IMR-90 (cell line): ENCODE measurements around the gene ELMO1. TPM values are rescaled to one million over a fixed set of nuclear protein-coding genes. Genes with fewer than 3 reads are reported as not detected.

Source experiments
- ATAC-seq: fragments of 200-7000 bp; cut with Tn5 transposase; 2 replicates; pipeline ENCODE4 v1.9.1; 2020; ENCODE audit warnings: low read depth, mild to moderate bottlenecking, moderate library complexity
- BruUV-seq: library from RNA; stranded (reverse); fragments of 400-500 nt; replicated peaks from 2 replicates; lab custom pipeline; 2021; lab: Mats Ljungman, UMichigan
- CTCF ChIA-PET: fragments of 300-600 bp; formaldehyde crosslinking; extraction: SDS; loops from one replicate; lab custom pipeline; 2021; ENCODE audit warnings: antibody characterized with exemption; lab: Yijun Ruan, JAX
- POLR2A ChIA-PET: fragments of 300-600 bp; sonication (Branson Sonifier 250); formaldehyde crosslinking; loops from one replicate; lab custom pipeline; 2022; ENCODE audit warnings: antibody characterized with exemption; ENCODE audit not compliant: unreplicated experiment; lab: Charles Lee
- DNase-seq: peaks from one replicate; pipeline ENCODE4 v3.0.0; 2013
- H2AFZ ChIP-seq: replicated peaks from 2 replicates; pipeline ENCODE3; 2013; ENCODE audit warnings: low read length, mild to moderate bottlenecking; ENCODE audit not compliant: poor library complexity
- H2AK5ac ChIP-seq: 2 replicates; pipeline ENCODE4 v1.6.1; 2013; ENCODE audit warnings: low read depth, low read length, inconsistent platforms
- H2AK9ac ChIP-seq: replicated peaks from 2 replicates; pipeline ENCODE3; 2013; ENCODE audit warnings: mild to moderate bottlenecking, low read depth, low read length, moderate library complexity; ENCODE audit not compliant: poor library complexity
- H2BK120ac ChIP-seq: 2 replicates; pipeline ENCODE4 v1.6.1; 2013; ENCODE audit warnings: low read depth, low read length, inconsistent platforms
- H2BK15ac ChIP-seq: 3 replicates; pipeline ENCODE4 v1.6.1; 2013; ENCODE audit warnings: low read depth, low read length, inconsistent platforms
- H2BK20ac ChIP-seq: 2 replicates; pipeline ENCODE4 v1.6.1; 2013; ENCODE audit warnings: low read depth, mild to moderate bottlenecking, inconsistent platforms, low read length, moderate library complexity
- H2BK5ac ChIP-seq: 2 replicates; pipeline ENCODE4 v1.6.1; 2013; ENCODE audit warnings: mild to moderate bottlenecking, low read depth, low read length, inconsistent platforms; ENCODE audit not compliant: poor library complexity, severe bottlenecking
- H3K14ac ChIP-seq: replicated peaks from 2 replicates; pipeline ENCODE4 v1.6.1; 2013; ENCODE audit warnings: low read depth, low read length, inconsistent platforms
- H3K18ac ChIP-seq: 2 replicates; pipeline ENCODE4 v1.6.1; 2013; ENCODE audit warnings: low read depth, low read length, control low read depth
- H3K23ac ChIP-seq: 2 replicates; pipeline ENCODE4 v1.6.1; 2013; ENCODE audit warnings: low read depth, low read length, inconsistent platforms
- H3K27ac ChIP-seq: 2 replicates; pipeline ENCODE4 v1.5.1; 2013; ENCODE audit warnings: mild to moderate bottlenecking, control low read depth, low read length; ENCODE audit not compliant: insufficient read depth
- H3K27me3 ChIP-seq: 2 replicates; pipeline ENCODE4 v1.6.1; 2013; ENCODE audit warnings: low read length; ENCODE audit not compliant: control insufficient read depth, insufficient read depth
- H3K36me3 ChIP-seq: 2 replicates; pipeline ENCODE4 v1.6.1; 2013; ENCODE audit warnings: low read length, mixed read lengths; ENCODE audit not compliant: control insufficient read depth, insufficient read depth
- H3K4ac ChIP-seq: 2 replicates; pipeline ENCODE4 v1.6.1; 2013; ENCODE audit warnings: low read depth, low read length, inconsistent platforms
- H3K4me1 ChIP-seq: 2 replicates; pipeline ENCODE4 v1.6.1; 2013; ENCODE audit warnings: low read length, mixed read lengths; ENCODE audit not compliant: control insufficient read depth, insufficient read depth
- H3K4me2 ChIP-seq: 2 replicates; pipeline ENCODE4 v1.6.1; 2013; ENCODE audit warnings: low read depth, mild to moderate bottlenecking, control low read depth, low read length, moderate library complexity
- H3K4me3 ChIP-seq: 2 replicates; pipeline ENCODE4 v1.5.1; 2013; ENCODE audit warnings: low read depth, mild to moderate bottlenecking, control low read depth, low read length, moderate library complexity; ENCODE audit not compliant: insufficient read depth
- H3K56ac ChIP-seq: 2 replicates; pipeline ENCODE4 v1.6.1; 2013; ENCODE audit warnings: low read length, inconsistent platforms; ENCODE audit not compliant: insufficient read depth; ENCODE audit errors: extremely low read depth
- H3K79me1 ChIP-seq, 2 experiments: 2 replicates each; pipeline ENCODE4 v1.6.1; 2013; ENCODE audit warnings: low read length in 2 of 2, inconsistent platforms in 1 of 2, low read depth in 1 of 2
- H3K9ac ChIP-seq: 2 replicates; pipeline ENCODE4 v1.6.1; 2013; ENCODE audit warnings: low read depth, low read length, control low read depth
- H3K9me1 ChIP-seq: 2 replicates; pipeline ENCODE4 v1.6.1; 2013; ENCODE audit warnings: low read length, inconsistent platforms; ENCODE audit not compliant: insufficient read depth
- H3K9me3 ChIP-seq: 2 replicates; pipeline ENCODE4 v1.6.1; 2013; ENCODE audit warnings: low read length; ENCODE audit not compliant: control insufficient read depth, insufficient read depth
- H4K20me1 ChIP-seq: 2 replicates; pipeline ENCODE4 v1.6.1; 2013; ENCODE audit warnings: low read length, inconsistent platforms; ENCODE audit not compliant: insufficient read depth
- H4K5ac ChIP-seq: 2 replicates; pipeline ENCODE4 v1.6.1; 2013; ENCODE audit warnings: mild to moderate bottlenecking, low read depth, low read length, control low read depth
- H4K8ac ChIP-seq, 2 experiments: 2 replicates each; pipeline ENCODE4 v1.6.1; 2013; ENCODE audit warnings: low read depth in 2 of 2, low read length in 2 of 2, control low read depth in 1 of 2, inconsistent platforms in 1 of 2
- H4K91ac ChIP-seq: 2 replicates; pipeline ENCODE4 v1.6.1; 2013; ENCODE audit warnings: low read depth, low read length, inconsistent platforms; ENCODE audit not compliant: insufficient read depth
- CEBPB ChIP-seq: IDR thresholded peaks from 2 replicates; pipeline ENCODE4 v1.6.1; 2012; ENCODE audit warnings: low read depth, low read length, improper control_type of control experiment
- RCOR1 ChIP-seq: IDR thresholded peaks from 2 replicates; pipeline ENCODE4 v1.6.1; 2012; ENCODE audit warnings: mild to moderate bottlenecking, low read length, improper control_type of control experiment; ENCODE audit not compliant: insufficient replicate concordance
- SMC3 ChIP-seq: fragments of 150-350 bp; IDR thresholded peaks from 2 replicates; pipeline ENCODE4 v1.6.1; 2016; ENCODE audit warnings: low read depth, mild to moderate bottlenecking, antibody characterized with exemption, low read length, moderate library complexity
- WGBS, 2 experiments: methylation state at CpG; one replicate each; pipeline versions ENCODE4 v1.1.5 to v1.1.7; 2013; ENCODE audit warnings: missing lambda C conversion rate in 2 of 2; ENCODE audit not compliant: insufficient read length in 1 of 2; ENCODE audit errors: extremely low coverage in 2 of 2; 5-methylcytosine and 5-hydroxymethylcytosine counted together
- dilution Hi-C: fragments of 300-500 bp; cut with HindIII; formaldehyde crosslinking; loops from one replicate; pipeline ENCODE4 v1.14.3; 2018; ENCODE audit warnings: low sequenced_read_pairs; ENCODE audit not compliant: unreplicated experiment
- in situ Hi-C: fragments of 300-500 bp; cut with MboI; formaldehyde crosslinking; loops from 3 replicates; pipeline ENCODE4 v1.14.3; 2019; ENCODE audit warnings: low sequenced_read_pairs, inconsistent platforms, mixed read lengths
- intact Hi-C: fragments of 100-400 bp; cut with micrococcal nuclease; formaldehyde crosslinking; loops from 2 replicates; pipeline ENCODE4 v1.10.0; 2022
- polyA plus RNA-seq, 3 experiments: library from polyadenylated mRNA; depleted of rRNA; stranded (reverse); fragments of >200 nt; gene quantifications; 2 replicates each; pipeline ENCODE4 v1.2.3, GENCODE V29; 2012; ENCODE audit warnings: low replicate concordance in 1 of 3
- total RNA-seq: library from RNA; depleted of rRNA; stranded (reverse); fragments of >200 nt; gene quantifications from 2 replicates; pipeline ENCODE4 v1.2.3, GENCODE V29; 2012
- TF ChIP-seq, protein P1 (sequence below): fragments of 150-350 bp; IDR thresholded peaks from 2 replicates; pipeline ENCODE4 v1.6.1; 2017; ENCODE audit warnings: mild to moderate bottlenecking, antibody characterized with exemption, low read length, low read depth

Gene ELMO1
- total and polyA plus RNA-seq, 2 of the 4 experiments (the other 2 are of a cell fraction): 0.03 TPM; not detected in 1

DNA sequence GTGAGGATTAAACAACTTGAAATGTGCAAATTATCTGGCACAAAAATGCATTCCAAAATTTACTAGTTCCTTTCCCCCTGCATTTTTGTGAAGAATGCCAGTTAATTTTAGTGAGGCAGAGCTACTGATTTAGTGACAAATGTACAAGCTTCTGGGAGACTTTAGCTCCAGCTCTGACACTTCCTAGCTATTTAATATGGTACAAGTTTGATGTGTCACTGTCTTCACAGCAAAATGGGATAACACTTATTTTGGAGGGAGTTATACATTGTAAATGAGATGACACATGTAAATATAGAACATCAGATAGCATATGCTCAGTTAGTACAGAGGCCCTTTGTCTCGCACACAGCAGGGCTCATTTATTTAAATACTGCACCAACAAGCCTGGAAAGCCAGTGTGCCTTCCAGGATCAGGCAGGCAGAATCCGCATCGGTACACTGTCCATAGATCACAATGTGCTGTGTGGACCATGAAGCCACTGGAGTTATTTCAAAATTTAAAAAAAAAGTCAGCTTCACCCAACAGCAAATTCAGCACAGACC lies 48.7 kb downstream of the ELMO1 start:
- dilution Hi-C loops: no loop called here
- H2AFZ ChIP-seq: no peak overlapping the region
- no peak overlapping the region for H4K91ac ChIP-seq
- intact Hi-C loops: no loop called here
- no peak overlapping the region for H3K18ac ChIP-seq
- no peak overlapping the region for H3K4me2 ChIP-seq
- no peak overlapping the region for H2BK20ac ChIP-seq
- DNase-seq: no peak
- no CpG with 5 or more reads among the region's 3 CpGs for WGBS, 2 experiments
- in situ Hi-C loops: no loop called here
- H3K9me1 ChIP-seq: no peaks in the 10 kb centered on the region
- no peak for ATAC-seq
- no peak overlapping the region for H3K27ac ChIP-seq
- H2AK9ac ChIP-seq: no peak overlapping the region
- TF ChIP-seq RCOR1 (no peak), SMC3 (no peak), CEBPB (no peak)
- TF ChIP-seq, protein P1, sequence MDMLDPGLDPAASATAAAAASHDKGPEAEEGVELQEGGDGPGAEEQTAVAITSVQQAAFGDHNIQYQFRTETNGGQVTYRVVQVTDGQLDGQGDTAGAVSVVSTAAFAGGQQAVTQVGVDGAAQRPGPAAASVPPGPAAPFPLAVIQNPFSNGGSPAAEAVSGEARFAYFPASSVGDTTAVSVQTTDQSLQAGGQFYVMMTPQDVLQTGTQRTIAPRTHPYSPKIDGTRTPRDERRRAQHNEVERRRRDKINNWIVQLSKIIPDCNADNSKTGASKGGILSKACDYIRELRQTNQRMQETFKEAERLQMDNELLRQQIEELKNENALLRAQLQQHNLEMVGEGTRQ: no peak
- H3K9ac ChIP-seq: no peak overlapping the region
- H3K23ac ChIP-seq: no peak overlapping the region
- no peak overlapping the region for H2BK5ac ChIP-seq
- H3K4me3 ChIP-seq: no peak overlapping the region
- BruUV-seq: no TSS peak
- H3K4me1 ChIP-seq: no peaks in the 10 kb centered on the region
- no peak overlapping the region for H2BK15ac ChIP-seq
- ChIA-PET CTCF (no interaction called here), POLR2A (no interaction called here)
- H2AK5ac ChIP-seq: no peak overlapping the region
- H3K14ac ChIP-seq: no peak overlapping the region
- H3K27me3 ChIP-seq: no peaks in the 10 kb centered on the region
- no peaks in the 10 kb centered on the region for H3K79me1 ChIP-seq
- H3K56ac ChIP-seq: no peak overlapping the region
- no peaks in the 10 kb centered on the region for H4K20me1 ChIP-seq
- H4K5ac ChIP-seq: no peak overlapping the region
- no peak overlapping the region for H2BK120ac ChIP-seq
- no peak overlapping the region for H4K8ac ChIP-seq
- no peaks in the 10 kb centered on the region for H3K36me3 ChIP-seq
- H3K4ac ChIP-seq: no peak overlapping the region
- peaks cover 9% of the 10 kb centered on the region for H3K9me3 ChIP-seq
